Upper lobe of right lung (tissue), 1 donor: ENCODE measurements around the gene HNF1A. TPM values are rescaled to one million over a fixed set of nuclear protein-coding genes. Genes with fewer than 3 reads are reported as not detected.
A peak's percentile ranks its signal among the peaks of the same experiment; 100 is the strongest.
"Not testable (repeated sequence)": the region's sequence is repeated elsewhere in the genome, so short reads cannot be mapped to it uniquely, and the experiment has no call there.

Source experiments
- ATAC-seq: fragments of 200-7000 bp; cut with Tn5 transposase; one replicate; pipeline ENCODE4 v1.9.1; 2020; ENCODE audit warnings: mild to moderate bottlenecking, moderate library complexity
- DNase-seq: peaks from one replicate; pipeline ENCODE4 v3.0.0-alpha.2; 2020
- H3K27ac ChIP-seq: fragments of 200-600 bp; one replicate; pipeline ENCODE4 v1.8.0; 2022
- H3K27me3 ChIP-seq: fragments of 200-600 bp; one replicate; pipeline ENCODE4 v1.8.0; 2022; ENCODE audit warnings: mild to moderate bottlenecking
- H3K36me3 ChIP-seq: fragments of 200-600 bp; one replicate; pipeline ENCODE4 v1.8.0; 2022
- H3K4me1 ChIP-seq: fragments of 200-600 bp; one replicate; pipeline ENCODE4 v1.8.0; 2022
- H3K4me3 ChIP-seq: fragments of 200-600 bp; one replicate; pipeline ENCODE4 v1.8.0; 2022; ENCODE audit warnings: mild to moderate bottlenecking
- H3K9me3 ChIP-seq: fragments of 200-600 bp; one replicate; pipeline ENCODE4 v1.8.0; 2022
- intact Hi-C: fragments of 100-400 bp; cut with DNase I; formaldehyde crosslinking; loops from one replicate; pipeline ENCODE4 v1.11.0; 2022
- total RNA-seq: library from RNA; stranded (reverse); fragmentation: NEBNext Ultra II Directional; extraction: Animal tissue kit (Norgen Biotek cat#: 25700); gene quantifications from one replicate; pipeline ENCODE4 v1.2.1, GENCODE V29; 2021
- TF ChIP-seq, protein P1 (sequence below): fragments of 200-600 bp; IDR thresholded peaks from one replicate; pipeline ENCODE4 v1.8.0; 2022; ENCODE audit warnings: antibody characterized with exemption
- donor health status: DM: no; HTN: yes; CAD: no; lungs with severe emphysema.

Gene HNF1A
- total RNA-seq, 1 donor from 2014 or later: not detected

DNA sequence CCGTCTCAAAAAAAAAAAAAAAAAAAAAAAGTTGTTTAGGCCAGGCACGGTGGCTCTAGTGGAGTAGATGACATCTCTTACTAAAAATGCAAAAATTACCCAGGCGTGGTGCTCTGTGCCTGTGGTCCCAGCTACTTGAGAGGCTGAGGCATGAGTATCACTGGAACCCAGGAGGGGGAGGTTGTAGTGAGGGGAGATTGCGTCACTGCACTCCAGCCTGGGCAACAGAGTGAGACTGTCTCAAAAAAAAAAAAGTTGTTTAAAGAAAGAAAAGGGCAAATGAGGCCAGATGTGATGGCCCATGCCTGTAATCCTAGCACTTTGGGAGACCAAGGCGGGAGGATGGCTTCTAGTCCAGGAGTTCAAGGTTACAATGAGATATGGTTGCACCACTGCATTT, 37.5 kb upstream of the HNF1A start:
- TF ChIP-seq, protein P1, sequence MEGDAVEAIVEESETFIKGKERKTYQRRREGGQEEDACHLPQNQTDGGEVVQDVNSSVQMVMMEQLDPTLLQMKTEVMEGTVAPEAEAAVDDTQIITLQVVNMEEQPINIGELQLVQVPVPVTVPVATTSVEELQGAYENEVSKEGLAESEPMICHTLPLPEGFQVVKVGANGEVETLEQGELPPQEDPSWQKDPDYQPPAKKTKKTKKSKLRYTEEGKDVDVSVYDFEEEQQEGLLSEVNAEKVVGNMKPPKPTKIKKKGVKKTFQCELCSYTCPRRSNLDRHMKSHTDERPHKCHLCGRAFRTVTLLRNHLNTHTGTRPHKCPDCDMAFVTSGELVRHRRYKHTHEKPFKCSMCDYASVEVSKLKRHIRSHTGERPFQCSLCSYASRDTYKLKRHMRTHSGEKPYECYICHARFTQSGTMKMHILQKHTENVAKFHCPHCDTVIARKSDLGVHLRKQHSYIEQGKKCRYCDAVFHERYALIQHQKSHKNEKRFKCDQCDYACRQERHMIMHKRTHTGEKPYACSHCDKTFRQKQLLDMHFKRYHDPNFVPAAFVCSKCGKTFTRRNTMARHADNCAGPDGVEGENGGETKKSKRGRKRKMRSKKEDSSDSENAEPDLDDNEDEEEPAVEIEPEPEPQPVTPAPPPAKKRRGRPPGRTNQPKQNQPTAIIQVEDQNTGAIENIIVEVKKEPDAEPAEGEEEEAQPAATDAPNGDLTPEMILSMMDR: no peak
- Histone ChIP-seq H3K4me3 (no peak overlapping the region), H3K36me3 (no peaks in the 10 kb centered on the region), H3K27ac (no peak overlapping the region), H3K9me3 (no peaks in the 10 kb centered on the region), H3K27me3 (no peaks in the 10 kb centered on the region), H3K4me1 (no peaks in the 10 kb centered on the region)
- ATAC-seq: peak; percentile 12
- intact Hi-C loops: no loop called here
- DNase-seq: no peak

- Histone ChIP-seq H3K4me1 (no peaks in the 10 kb centered on the region), H3K27me3 (no peaks in the 10 kb centered on the region), H3K4me3 (no peak overlapping the region), H3K9me3 (no peaks in the 10 kb centered on the region), H3K27ac (no peak overlapping the region), H3K36me3 (no peaks in the 10 kb centered on the region)
- TF ChIP-seq, protein P1: no peak
- DNase-seq (no peak), ATAC-seq (no peak)
- intact Hi-C loops: no loop called here
These were observed 36.9 kb upstream of the HNF1A start for GRCh38 chr12:120941412-120941811.

GRCh38 chr12:120941846-120942405, 36.4 kb upstream of the HNF1A start:
- Histone ChIP-seq H3K36me3 (no peaks in the 10 kb centered on the region), H3K4me3 (no peak overlapping the region), H3K27me3 (no peaks in the 10 kb centered on the region), H3K27ac (no peak overlapping the region), H3K9me3 (no peaks in the 10 kb centered on the region), H3K4me1 (no peaks in the 10 kb centered on the region)
- ATAC-seq: peak; percentile 21
- DNase-seq: no peak
- TF ChIP-seq, protein P1: no peak
- intact Hi-C loops: no loop called here

DNA sequence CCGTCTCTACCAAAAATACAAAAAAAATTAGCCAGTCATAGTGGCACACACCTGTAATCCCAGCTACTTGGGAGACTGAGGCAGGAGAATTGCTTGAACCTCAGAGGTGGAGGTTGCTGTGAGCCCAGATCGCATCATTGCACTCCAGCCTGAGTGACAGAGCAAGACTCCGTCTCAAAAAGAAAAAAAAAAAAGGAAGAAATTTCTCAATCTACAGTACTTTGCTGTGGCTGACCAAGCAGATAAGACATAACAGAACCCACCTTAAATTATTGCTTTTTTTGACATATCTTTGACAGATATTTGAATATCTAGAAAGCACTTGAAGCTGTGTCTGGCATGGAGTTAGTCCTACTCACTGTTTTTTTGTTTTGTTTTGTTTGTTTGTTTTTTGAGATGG, 34.9 kb upstream of the HNF1A start:
- Histone ChIP-seq H3K27ac (no peak overlapping the region), H3K4me1 (no peaks in the 10 kb centered on the region), H3K9me3 (no peaks in the 10 kb centered on the region), H3K36me3 (no peaks in the 10 kb centered on the region), H3K4me3 (no peak overlapping the region), H3K27me3 (no peaks in the 10 kb centered on the region)
- ATAC-seq: no peak
- intact Hi-C loops: no loop called here
- no peak for DNase-seq
- TF ChIP-seq, protein P1: no peak

DNA sequence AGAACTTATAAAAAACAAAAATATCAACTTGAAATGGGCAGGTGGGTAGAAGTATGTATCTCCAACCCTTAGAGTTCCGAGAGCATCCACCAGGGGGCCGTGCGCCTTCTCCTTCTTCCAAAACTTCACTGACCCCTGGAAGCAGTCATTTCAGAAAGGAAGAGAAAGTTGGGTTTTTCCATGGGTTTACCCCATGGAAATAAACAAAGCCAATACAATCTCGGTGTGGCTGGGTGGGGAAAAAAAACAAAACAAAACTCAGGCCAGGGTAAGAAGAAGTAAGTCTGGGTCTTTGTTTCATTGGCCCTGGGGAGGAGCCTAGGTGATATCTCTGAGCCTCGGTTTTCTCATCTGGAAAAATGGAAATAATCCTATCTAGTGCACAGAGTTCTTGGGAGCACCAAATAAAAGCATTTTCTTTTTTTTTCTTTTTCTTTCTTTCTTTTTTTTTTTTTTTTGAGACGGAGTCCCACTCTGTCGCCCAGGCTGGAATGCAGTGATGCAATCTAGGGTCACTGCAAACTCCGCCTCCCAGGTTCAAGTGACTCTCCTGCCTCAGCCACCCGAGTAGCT, 33.6 kb upstream of the HNF1A start:
- Histone ChIP-seq H3K27ac (no peak overlapping the region), H3K4me3 (no peak overlapping the region), H3K9me3 (no peaks in the 10 kb centered on the region), H3K36me3 (no peaks in the 10 kb centered on the region), H3K4me1 (no peaks in the 10 kb centered on the region), H3K27me3 (no peaks in the 10 kb centered on the region)
- ATAC-seq (peak; percentile 80), DNase-seq (peak; percentile 78)
- intact Hi-C loops: no loop called here
- TF ChIP-seq, protein P1: peak; percentile 77

DNA sequence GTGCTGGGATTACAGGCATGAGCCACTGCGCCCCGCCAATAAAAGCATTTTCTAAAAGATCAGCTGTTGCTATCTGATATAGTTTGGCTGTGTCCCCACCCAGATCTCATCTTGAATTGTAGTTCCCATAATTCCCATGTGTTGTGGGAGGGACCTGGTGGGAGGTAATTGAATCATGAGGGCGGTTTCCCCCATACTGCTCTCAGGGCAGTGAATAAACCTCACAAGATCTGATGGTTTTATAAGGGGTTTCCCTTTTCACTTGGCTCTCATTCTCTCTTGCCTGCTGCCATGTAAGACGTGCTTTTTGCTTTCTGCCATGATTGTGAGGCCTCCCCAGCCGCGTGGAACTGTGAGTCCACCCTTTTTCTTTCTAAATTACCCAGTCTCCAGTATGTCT, 32.8 kb upstream of the HNF1A start:
- H3K36me3 ChIP-seq, H3K9me3 ChIP-seq, H3K4me1 ChIP-seq, H3K27ac ChIP-seq, H3K4me3 ChIP-seq, ATAC-seq, H3K27me3 ChIP-seq, intact Hi-C loops, DNase-seq: not testable (repeated sequence)

GRCh38 chr12:120950260-120950799, 28.0 kb upstream of the HNF1A start:
- H3K27ac ChIP-seq, DNase-seq, H3K4me3 ChIP-seq, H3K27me3 ChIP-seq, ATAC-seq, H3K4me1 ChIP-seq, intact Hi-C loops, H3K36me3 ChIP-seq, H3K9me3 ChIP-seq: not testable (repeated sequence)
